Measurements from ENCODE around the gene REPIN1. TPM values are rescaled to one million over a fixed set of nuclear protein-coding genes. Genes with fewer than 3 reads are reported as not detected.

REPIN1 gene
- total RNA-seq, 3 donors from 2014 or later (not counting 1 experiment from before 2014, with no cell fraction given): 58.9 to 79.4 (median 76.5) TPM

DNA sequence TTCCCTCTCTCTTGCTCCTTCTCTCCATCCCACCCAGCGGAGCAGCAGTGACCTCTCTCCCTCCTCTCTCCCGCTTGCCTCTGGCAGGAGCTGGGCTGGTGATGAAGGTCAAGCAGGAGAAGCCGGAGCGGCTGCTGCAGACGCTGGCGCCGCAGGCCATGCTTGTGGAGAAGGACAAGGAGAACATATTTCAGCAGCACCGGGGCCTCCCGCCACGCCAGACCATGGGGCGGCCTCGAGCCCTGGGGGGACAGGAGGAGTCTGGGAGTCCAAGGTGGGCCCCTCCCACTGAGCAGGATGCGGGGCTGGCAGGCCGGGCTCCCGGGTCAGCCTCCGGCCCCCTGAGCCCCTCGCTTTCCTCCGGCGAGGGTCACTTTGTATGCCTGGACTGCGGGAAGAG, 27.8 kb downstream of the REPIN1 start:
- Histone ChIP-seq H3K4me1 (ENCODE audit: control insufficient read depth, insufficient read depth, low read length) (no peaks in the 10 kb centered on the region), H3K4me3 (ENCODE audit: low read length) (no peak overlapping the region), H3K27me3 (ENCODE audit: control insufficient read depth, insufficient read depth, low read length) (no peaks in the 10 kb centered on the region), H3K36me3 (ENCODE audit: control insufficient read depth, insufficient read depth, low read length) (no peaks in the 10 kb centered on the region), H3K27ac (ENCODE audit: low read length) (no peak overlapping the region), H3K9me3 (ENCODE audit: control insufficient read depth, insufficient read depth, low read length) (no peaks in the 10 kb centered on the region)
- no peaks in the 10 kb centered on the region for H3K9me3 Mint-ChIP-seq
- no peaks in the 10 kb centered on the region for H3K27me3 Mint-ChIP-seq (ENCODE audit: low read depth in 2 of 2)
- intact Hi-C loops (cut with micrococcal nuclease): no loop called here
- H3K36me3 Mint-ChIP-seq: no peaks in the 10 kb centered on the region
- WGBS (ENCODE audit: insufficient coverage): 98% methylated on average over 20 of the region's 20 CpGs
- no peak overlapping the region for H3K27ac Mint-ChIP-seq
- no peak overlapping the region for H3K4me3 Mint-ChIP-seq
- ATAC-seq (no peak), DNase-seq (no peak)
- TF ChIP-seq, protein P1, sequence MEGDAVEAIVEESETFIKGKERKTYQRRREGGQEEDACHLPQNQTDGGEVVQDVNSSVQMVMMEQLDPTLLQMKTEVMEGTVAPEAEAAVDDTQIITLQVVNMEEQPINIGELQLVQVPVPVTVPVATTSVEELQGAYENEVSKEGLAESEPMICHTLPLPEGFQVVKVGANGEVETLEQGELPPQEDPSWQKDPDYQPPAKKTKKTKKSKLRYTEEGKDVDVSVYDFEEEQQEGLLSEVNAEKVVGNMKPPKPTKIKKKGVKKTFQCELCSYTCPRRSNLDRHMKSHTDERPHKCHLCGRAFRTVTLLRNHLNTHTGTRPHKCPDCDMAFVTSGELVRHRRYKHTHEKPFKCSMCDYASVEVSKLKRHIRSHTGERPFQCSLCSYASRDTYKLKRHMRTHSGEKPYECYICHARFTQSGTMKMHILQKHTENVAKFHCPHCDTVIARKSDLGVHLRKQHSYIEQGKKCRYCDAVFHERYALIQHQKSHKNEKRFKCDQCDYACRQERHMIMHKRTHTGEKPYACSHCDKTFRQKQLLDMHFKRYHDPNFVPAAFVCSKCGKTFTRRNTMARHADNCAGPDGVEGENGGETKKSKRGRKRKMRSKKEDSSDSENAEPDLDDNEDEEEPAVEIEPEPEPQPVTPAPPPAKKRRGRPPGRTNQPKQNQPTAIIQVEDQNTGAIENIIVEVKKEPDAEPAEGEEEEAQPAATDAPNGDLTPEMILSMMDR (IDR thresholded peaks at IDR 0.05): no peak
- H3K4me1 Mint-ChIP-seq: no peaks in the 10 kb centered on the region

DNA sequence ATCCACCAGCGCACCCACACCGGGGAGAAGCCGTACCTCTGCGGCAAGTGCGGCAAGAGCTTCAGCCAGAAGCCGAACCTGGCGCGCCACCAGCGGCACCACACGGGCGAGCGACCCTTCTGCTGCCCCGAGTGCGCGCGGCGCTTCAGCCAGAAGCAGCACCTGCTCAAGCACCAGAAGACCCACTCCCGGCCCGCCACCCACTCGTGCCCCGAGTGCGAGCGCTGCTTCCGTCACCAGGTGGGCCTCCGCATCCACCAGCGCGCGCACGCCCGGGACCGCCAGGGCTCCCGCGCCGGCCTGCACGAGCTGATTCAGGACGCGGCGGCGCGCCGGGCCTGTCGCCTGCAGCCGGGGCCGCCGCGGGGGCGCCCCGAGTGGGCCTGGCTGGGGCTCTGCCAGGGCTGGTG, 28.2 kb downstream of the REPIN1 start:
- H3K27ac Mint-ChIP-seq: no peak overlapping the region
- H3K27me3 Mint-ChIP-seq (ENCODE audit: low read depth in 2 of 2): no peaks in the 10 kb centered on the region
- no peak for DNase-seq

DNA sequence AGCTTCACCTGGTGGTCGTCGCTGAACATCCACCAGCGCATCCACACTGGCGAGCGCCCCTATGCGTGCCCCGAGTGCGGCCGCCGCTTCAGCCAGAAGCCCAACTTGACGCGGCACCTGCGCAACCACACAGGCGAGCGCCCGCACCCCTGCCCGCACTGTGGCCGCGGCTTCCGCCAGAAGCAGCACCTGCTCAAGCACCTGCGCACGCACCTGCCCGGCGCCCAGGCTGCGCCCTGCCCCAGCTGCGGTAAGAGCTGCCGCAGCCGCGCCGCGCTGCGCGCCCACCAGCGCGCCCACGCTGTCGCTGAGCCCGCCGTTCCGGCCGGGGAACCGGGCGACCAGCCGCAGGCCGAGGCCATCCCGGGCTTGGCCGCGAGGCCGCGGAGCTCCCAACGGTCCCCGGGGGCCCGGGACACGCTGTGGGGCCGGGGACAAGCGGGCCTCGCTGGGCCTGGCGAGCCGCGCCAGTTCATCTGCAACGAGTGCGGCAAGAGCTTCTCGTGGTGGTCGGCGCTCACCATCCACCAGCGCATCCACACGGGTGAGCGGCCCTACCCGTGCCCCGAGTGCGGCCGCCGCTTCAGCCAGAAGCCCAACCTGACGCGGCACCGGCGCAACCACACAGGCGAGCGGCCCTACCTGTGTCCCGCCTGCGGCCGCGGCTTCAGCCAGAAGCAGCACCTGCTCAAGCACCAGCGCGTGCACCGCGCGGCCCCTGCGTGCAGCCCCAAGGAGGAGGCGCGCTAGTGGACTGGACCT, 28.9 kb downstream of the REPIN1 start:
- ATAC-seq (no peak), DNase-seq (no peak)
- H3K27ac Mint-ChIP-seq: no peak overlapping the region
- no peaks in the 10 kb centered on the region for H3K4me1 Mint-ChIP-seq
- Histone ChIP-seq H3K27me3 (ENCODE audit: control insufficient read depth, insufficient read depth, low read length) (no peaks in the 10 kb centered on the region), H3K4me1 (ENCODE audit: control insufficient read depth, insufficient read depth, low read length) (no peaks in the 10 kb centered on the region), H3K9me3 (ENCODE audit: control insufficient read depth, insufficient read depth, low read length) (no peaks in the 10 kb centered on the region), H3K27ac (ENCODE audit: low read length) (no peak overlapping the region), H3K36me3 (ENCODE audit: control insufficient read depth, insufficient read depth, low read length) (no peaks in the 10 kb centered on the region), H3K4me3 (ENCODE audit: low read length) (no peak overlapping the region)
- no peaks in the 10 kb centered on the region for H3K9me3 Mint-ChIP-seq
- 98% methylated on average over 91 of the region's 91 CpGs for WGBS (ENCODE audit: insufficient coverage)
- H3K4me3 Mint-ChIP-seq: no peak overlapping the region
- H3K36me3 Mint-ChIP-seq: no peaks in the 10 kb centered on the region
- intact Hi-C loops (cut with micrococcal nuclease): no loop called here
- H3K27me3 Mint-ChIP-seq (ENCODE audit: low read depth in 2 of 2): no peaks in the 10 kb centered on the region
- TF ChIP-seq, protein P1 (IDR thresholded peaks at IDR 0.05): no peak

More for the DNA sequence above, 28.2 kb downstream of the REPIN1 start:
- TF ChIP-seq, protein P1 (IDR thresholded peaks at IDR 0.05): no peak
- H3K36me3 Mint-ChIP-seq: no peaks in the 10 kb centered on the region
- Histone ChIP-seq H3K9me3 (ENCODE audit: control insufficient read depth, insufficient read depth, low read length) (no peaks in the 10 kb centered on the region), H3K36me3 (ENCODE audit: control insufficient read depth, insufficient read depth, low read length) (no peaks in the 10 kb centered on the region), H3K4me3 (ENCODE audit: low read length) (no peak overlapping the region), H3K27me3 (ENCODE audit: control insufficient read depth, insufficient read depth, low read length) (no peaks in the 10 kb centered on the region), H3K4me1 (ENCODE audit: control insufficient read depth, insufficient read depth, low read length) (no peaks in the 10 kb centered on the region), H3K27ac (ENCODE audit: low read length) (no peak overlapping the region)
- H3K4me1 Mint-ChIP-seq: no peaks in the 10 kb centered on the region
- 98% methylated on average over 48 of the region's 48 CpGs for WGBS (ENCODE audit: insufficient coverage)
- no peak overlapping the region for H3K4me3 Mint-ChIP-seq
- H3K9me3 Mint-ChIP-seq: no peaks in the 10 kb centered on the region
- intact Hi-C loops (cut with micrococcal nuclease): no loop called here
- no peak for ATAC-seq

All from natural killer cell (primary cell).